WTC11 (cell line): ENCODE data around the gene PBX3.

Source experiments
- CBFB ChIP-seq: sonication (generic); formaldehyde crosslinking; IDR thresholded peaks from 2 replicates; pipeline ENCODE4 v1.8.1; 2022; ENCODE audit warnings: mild to moderate bottlenecking, low read depth, missing genetic modification reagents
- CREM ChIP-seq: sonication (generic); formaldehyde crosslinking; IDR thresholded peaks from 2 replicates; pipeline ENCODE4 v1.8.1; 2022; ENCODE audit warnings: mild to moderate bottlenecking, missing genetic modification reagents, moderate library complexity
- ESRRA ChIP-seq: sonication (generic); formaldehyde crosslinking; IDR thresholded peaks from 2 replicates; pipeline ENCODE4 v1.8.1; 2022; ENCODE audit warnings: mild to moderate bottlenecking, missing genetic modification reagents, borderline replicate concordance
- IRF1 ChIP-seq: sonication (generic); formaldehyde crosslinking; IDR thresholded peaks from 2 replicates; pipeline ENCODE4 v1.8.0; 2023; ENCODE audit warnings: missing genetic modification reagents
- MAX ChIP-seq: sonication (generic); formaldehyde crosslinking; IDR thresholded peaks from 2 replicates; pipeline ENCODE4 v1.8.0; 2022; ENCODE audit warnings: mild to moderate bottlenecking, missing genetic modification reagents
- NR2C2 ChIP-seq: sonication (generic); formaldehyde crosslinking; IDR thresholded peaks from 2 replicates; pipeline ENCODE4 v1.8.0; 2022; ENCODE audit warnings: mild to moderate bottlenecking, missing genetic modification reagents
- NR3C1 ChIP-seq: sonication (generic); formaldehyde crosslinking; conservative IDR thresholded peaks from 2 replicates; pipeline ENCODE4 v1.8.1; 2023; ENCODE audit warnings: low read depth, mild to moderate bottlenecking, missing genetic modification reagents
- ZNF317 ChIP-seq: sonication (generic); formaldehyde crosslinking; IDR thresholded peaks from 2 replicates; pipeline ENCODE4 v1.8.1; 2023; ENCODE audit warnings: low read depth, mild to moderate bottlenecking, moderate library complexity, missing genetic modification reagents, borderline replicate concordance
- TF ChIP-seq, protein P1 (sequence below): sonication (generic); formaldehyde crosslinking; IDR thresholded peaks from 2 replicates; pipeline ENCODE4 v1.8.1; 2022; ENCODE audit warnings: mild to moderate bottlenecking, missing genetic modification reagents, moderate library complexity, borderline replicate concordance
- TF ChIP-seq, protein P2 (sequence below): fragments of 200-600 bp; IDR thresholded peaks from 2 replicates; pipeline ENCODE4 v1.8.0; 2022; ENCODE audit warnings: antibody characterized with exemption
- TF ChIP-seq, protein P3 (sequence below): sonication (generic); formaldehyde crosslinking; conservative IDR thresholded peaks from 2 replicates; pipeline ENCODE4 v1.8.1; 2022; ENCODE audit warnings: mild to moderate bottlenecking, missing genetic modification reagents
- TF ChIP-seq, protein P4 (sequence below): sonication (generic); formaldehyde crosslinking; IDR thresholded peaks from 2 replicates; pipeline ENCODE4 v1.8.1; 2023; ENCODE audit warnings: mild to moderate bottlenecking, missing genetic modification reagents, moderate library complexity
- TF ChIP-seq, protein P5 (sequence below): sonication (generic); formaldehyde crosslinking; IDR thresholded peaks from 2 replicates; pipeline ENCODE4 v1.8.1; 2023; ENCODE audit warnings: mild to moderate bottlenecking, missing genetic modification reagents
- TF ChIP-seq, protein P6 (sequence below): sonication (generic); formaldehyde crosslinking; IDR thresholded peaks from 2 replicates; pipeline ENCODE4 v1.8.1; 2023; ENCODE audit warnings: mild to moderate bottlenecking, moderate library complexity, missing genetic modification reagents

GRCh38 chr9:125756518-125756917, 9.3 kb downstream of the PBX3 start:
- no peak for TF ChIP-seq CBFB (CRISPR knock-in tag)
- TF ChIP-seq, protein P1, sequence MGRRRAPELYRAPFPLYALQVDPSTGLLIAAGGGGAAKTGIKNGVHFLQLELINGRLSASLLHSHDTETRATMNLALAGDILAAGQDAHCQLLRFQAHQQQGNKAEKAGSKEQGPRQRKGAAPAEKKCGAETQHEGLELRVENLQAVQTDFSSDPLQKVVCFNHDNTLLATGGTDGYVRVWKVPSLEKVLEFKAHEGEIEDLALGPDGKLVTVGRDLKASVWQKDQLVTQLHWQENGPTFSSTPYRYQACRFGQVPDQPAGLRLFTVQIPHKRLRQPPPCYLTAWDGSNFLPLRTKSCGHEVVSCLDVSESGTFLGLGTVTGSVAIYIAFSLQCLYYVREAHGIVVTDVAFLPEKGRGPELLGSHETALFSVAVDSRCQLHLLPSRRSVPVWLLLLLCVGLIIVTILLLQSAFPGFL (CRISPR knock-in tag): no peak
- TF ChIP-seq, protein P2, sequence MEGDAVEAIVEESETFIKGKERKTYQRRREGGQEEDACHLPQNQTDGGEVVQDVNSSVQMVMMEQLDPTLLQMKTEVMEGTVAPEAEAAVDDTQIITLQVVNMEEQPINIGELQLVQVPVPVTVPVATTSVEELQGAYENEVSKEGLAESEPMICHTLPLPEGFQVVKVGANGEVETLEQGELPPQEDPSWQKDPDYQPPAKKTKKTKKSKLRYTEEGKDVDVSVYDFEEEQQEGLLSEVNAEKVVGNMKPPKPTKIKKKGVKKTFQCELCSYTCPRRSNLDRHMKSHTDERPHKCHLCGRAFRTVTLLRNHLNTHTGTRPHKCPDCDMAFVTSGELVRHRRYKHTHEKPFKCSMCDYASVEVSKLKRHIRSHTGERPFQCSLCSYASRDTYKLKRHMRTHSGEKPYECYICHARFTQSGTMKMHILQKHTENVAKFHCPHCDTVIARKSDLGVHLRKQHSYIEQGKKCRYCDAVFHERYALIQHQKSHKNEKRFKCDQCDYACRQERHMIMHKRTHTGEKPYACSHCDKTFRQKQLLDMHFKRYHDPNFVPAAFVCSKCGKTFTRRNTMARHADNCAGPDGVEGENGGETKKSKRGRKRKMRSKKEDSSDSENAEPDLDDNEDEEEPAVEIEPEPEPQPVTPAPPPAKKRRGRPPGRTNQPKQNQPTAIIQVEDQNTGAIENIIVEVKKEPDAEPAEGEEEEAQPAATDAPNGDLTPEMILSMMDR: no peak
- TF ChIP-seq, protein P3, sequence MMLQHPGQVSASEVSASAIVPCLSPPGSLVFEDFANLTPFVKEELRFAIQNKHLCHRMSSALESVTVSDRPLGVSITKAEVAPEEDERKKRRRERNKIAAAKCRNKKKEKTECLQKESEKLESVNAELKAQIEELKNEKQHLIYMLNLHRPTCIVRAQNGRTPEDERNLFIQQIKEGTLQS (CRISPR knock-in tag): no peak
- TF ChIP-seq CREM: no peak
- TF ChIP-seq, protein P4, sequence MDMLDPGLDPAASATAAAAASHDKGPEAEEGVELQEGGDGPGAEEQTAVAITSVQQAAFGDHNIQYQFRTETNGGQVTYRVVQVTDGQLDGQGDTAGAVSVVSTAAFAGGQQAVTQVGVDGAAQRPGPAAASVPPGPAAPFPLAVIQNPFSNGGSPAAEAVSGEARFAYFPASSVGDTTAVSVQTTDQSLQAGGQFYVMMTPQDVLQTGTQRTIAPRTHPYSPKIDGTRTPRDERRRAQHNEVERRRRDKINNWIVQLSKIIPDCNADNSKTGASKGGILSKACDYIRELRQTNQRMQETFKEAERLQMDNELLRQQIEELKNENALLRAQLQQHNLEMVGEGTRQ (CRISPR knock-in tag): no peak
- no peak for TF ChIP-seq MAX (CRISPR knock-in tag)
- TF ChIP-seq NR2C2 (CRISPR knock-in tag): no peak
- TF ChIP-seq ZNF317 (CRISPR knock-in tag): no peak
- no peak for TF ChIP-seq ESRRA
- TF ChIP-seq, protein P5, sequence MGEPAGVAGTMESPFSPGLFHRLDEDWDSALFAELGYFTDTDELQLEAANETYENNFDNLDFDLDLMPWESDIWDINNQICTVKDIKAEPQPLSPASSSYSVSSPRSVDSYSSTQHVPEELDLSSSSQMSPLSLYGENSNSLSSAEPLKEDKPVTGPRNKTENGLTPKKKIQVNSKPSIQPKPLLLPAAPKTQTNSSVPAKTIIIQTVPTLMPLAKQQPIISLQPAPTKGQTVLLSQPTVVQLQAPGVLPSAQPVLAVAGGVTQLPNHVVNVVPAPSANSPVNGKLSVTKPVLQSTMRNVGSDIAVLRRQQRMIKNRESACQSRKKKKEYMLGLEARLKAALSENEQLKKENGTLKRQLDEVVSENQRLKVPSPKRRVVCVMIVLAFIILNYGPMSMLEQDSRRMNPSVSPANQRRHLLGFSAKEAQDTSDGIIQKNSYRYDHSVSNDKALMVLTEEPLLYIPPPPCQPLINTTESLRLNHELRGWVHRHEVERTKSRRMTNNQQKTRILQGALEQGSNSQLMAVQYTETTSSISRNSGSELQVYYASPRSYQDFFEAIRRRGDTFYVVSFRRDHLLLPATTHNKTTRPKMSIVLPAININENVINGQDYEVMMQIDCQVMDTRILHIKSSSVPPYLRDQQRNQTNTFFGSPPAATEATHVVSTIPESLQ (CRISPR knock-in tag): no peak
- TF ChIP-seq IRF1 (CRISPR knock-in tag): no peak
- no peak for TF ChIP-seq NR3C1 (CRISPR knock-in tag)
- TF ChIP-seq, protein P6, sequence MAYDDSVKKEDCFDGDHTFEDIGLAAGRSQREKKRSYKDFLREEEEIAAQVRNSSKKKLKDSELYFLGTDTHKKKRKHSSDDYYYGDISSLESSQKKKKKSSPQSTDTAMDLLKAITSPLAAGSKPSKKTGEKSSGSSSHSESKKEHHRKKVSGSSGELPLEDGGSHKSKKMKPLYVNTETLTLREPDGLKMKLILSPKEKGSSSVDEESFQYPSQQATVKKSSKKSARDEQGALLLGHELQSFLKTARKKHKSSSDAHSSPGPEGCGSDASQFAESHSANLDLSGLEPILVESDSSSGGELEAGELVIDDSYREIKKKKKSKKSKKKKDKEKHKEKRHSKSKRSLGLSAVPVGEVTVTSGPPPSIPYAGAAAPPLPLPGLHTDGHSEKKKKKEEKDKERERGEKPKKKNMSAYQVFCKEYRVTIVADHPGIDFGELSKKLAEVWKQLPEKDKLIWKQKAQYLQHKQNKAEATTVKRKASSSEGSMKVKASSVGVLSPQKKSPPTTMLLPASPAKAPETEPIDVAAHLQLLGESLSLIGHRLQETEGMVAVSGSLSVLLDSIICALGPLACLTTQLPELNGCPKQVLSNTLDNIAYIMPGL (CRISPR knock-in tag): no peak
